ENCODE data around the gene CERS6.
A peak's percentile ranks its signal among the peaks of the same experiment; 100 is the strongest.
"Not testable (repeated sequence)": the region's sequence is repeated elsewhere in the genome, so short reads cannot be mapped to it uniquely, and the experiment has no call there.

CERS6 gene

DNA sequence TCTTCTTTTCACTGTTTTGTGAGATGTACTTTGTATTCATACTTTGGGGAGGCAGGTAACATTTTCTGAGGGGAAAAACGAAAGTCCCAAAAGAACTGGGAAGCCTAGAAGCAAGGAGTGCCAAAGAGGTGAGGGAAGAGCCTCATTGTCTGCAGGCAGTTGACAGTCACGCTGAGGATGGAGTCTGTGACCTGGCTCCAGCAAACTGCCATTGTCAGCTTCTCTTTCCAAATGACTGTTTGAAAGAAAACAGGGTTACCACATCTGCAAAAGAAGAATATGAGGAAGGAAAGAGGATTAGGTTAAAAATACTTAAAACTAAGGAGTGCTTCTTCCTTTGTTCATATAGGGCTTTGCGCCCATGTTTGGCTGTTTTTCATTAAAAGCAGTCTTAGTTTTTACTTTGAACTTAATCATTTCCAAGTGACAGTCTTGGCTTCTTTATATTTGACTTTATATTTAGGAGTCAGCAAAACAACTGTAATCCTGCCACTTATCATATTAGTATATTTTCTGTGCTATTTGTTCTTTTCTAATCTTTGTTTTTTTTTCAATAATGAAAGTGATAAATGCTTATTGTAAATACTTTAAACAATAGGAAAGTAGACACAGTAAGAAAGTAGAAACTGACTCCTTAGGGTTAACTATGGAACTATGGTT lies 35.0 kb downstream of the CERS6 start:
- H3K4me1 ChIP-seq (ENCODE audit: control insufficient read depth, insufficient read depth, low read length) = peaks cover 3% of the 10 kb centered on the region; the same call in 1 of the 2 replicates
- no peaks in the 10 kb centered on the region for H3K9me3 ChIP-seq (ENCODE audit: control insufficient read depth, insufficient read depth, low read depth, low read length)
- H3K4me3 ChIP-seq (ENCODE audit: low read depth, low read length) = no peak overlapping the region
- TF ChIP-seq, protein P1, sequence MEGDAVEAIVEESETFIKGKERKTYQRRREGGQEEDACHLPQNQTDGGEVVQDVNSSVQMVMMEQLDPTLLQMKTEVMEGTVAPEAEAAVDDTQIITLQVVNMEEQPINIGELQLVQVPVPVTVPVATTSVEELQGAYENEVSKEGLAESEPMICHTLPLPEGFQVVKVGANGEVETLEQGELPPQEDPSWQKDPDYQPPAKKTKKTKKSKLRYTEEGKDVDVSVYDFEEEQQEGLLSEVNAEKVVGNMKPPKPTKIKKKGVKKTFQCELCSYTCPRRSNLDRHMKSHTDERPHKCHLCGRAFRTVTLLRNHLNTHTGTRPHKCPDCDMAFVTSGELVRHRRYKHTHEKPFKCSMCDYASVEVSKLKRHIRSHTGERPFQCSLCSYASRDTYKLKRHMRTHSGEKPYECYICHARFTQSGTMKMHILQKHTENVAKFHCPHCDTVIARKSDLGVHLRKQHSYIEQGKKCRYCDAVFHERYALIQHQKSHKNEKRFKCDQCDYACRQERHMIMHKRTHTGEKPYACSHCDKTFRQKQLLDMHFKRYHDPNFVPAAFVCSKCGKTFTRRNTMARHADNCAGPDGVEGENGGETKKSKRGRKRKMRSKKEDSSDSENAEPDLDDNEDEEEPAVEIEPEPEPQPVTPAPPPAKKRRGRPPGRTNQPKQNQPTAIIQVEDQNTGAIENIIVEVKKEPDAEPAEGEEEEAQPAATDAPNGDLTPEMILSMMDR (tag by site-specific recombination; IDR thresholded peaks at IDR 0.05) = no peak
- TF ChIP-seq ZNF792 (tag by site-specific recombination; IDR thresholded peaks at IDR 0.05) (no peak), ZNF394 (tag by site-specific recombination; IDR thresholded peaks at IDR 0.05; ENCODE audit: borderline replicate concordance) (no peak), ZNF146 (tag by site-specific recombination; IDR thresholded peaks at IDR 0.05) (no peak), GLI4 (tag by site-specific recombination; IDR thresholded peaks at IDR 0.05) (no peak), ZNF311 (tag by site-specific recombination; IDR thresholded peaks at IDR 0.05; ENCODE audit: borderline replicate concordance) (no peak), ZNF140 (tag by site-specific recombination; IDR thresholded peaks at IDR 0.05) (no peak), ZNF837 (tag by site-specific recombination; IDR thresholded peaks at IDR 0.05) (no peak), ZNF391 (tag by site-specific recombination; IDR thresholded peaks at IDR 0.05; ENCODE audit: borderline replicate concordance, low read depth) (no peak), ZFHX2 (tag by site-specific recombination; conservative IDR thresholded peaks at IDR 0.05) (no peak), ZNF354C (tag by site-specific recombination; IDR thresholded peaks at IDR 0.05; ENCODE audit: borderline replicate concordance, low read depth) (no peak), ZNF473 (tag by site-specific recombination; IDR thresholded peaks at IDR 0.05) (no peak)
- TF ChIP-seq, protein P2, sequence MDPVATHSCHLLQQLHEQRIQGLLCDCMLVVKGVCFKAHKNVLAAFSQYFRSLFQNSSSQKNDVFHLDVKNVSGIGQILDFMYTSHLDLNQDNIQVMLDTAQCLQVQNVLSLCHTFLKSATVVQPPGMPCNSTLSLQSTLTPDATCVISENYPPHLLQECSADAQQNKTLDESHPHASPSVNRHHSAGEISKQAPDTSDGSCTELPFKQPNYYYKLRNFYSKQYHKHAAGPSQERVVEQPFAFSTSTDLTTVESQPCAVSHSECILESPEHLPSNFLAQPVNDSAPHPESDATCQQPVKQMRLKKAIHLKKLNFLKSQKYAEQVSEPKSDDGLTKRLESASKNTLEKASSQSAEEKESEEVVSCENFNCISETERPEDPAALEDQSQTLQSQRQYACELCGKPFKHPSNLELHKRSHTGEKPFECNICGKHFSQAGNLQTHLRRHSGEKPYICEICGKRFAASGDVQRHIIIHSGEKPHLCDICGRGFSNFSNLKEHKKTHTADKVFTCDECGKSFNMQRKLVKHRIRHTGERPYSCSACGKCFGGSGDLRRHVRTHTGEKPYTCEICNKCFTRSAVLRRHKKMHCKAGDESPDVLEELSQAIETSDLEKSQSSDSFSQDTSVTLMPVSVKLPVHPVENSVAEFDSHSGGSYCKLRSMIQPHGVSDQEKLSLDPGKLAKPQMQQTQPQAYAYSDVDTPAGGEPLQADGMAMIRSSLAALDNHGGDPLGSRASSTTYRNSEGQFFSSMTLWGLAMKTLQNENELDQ (tag by site-specific recombination; IDR thresholded peaks at IDR 0.05; ENCODE audit: low read depth) = no peak
- TF ChIP-seq, protein P3, sequence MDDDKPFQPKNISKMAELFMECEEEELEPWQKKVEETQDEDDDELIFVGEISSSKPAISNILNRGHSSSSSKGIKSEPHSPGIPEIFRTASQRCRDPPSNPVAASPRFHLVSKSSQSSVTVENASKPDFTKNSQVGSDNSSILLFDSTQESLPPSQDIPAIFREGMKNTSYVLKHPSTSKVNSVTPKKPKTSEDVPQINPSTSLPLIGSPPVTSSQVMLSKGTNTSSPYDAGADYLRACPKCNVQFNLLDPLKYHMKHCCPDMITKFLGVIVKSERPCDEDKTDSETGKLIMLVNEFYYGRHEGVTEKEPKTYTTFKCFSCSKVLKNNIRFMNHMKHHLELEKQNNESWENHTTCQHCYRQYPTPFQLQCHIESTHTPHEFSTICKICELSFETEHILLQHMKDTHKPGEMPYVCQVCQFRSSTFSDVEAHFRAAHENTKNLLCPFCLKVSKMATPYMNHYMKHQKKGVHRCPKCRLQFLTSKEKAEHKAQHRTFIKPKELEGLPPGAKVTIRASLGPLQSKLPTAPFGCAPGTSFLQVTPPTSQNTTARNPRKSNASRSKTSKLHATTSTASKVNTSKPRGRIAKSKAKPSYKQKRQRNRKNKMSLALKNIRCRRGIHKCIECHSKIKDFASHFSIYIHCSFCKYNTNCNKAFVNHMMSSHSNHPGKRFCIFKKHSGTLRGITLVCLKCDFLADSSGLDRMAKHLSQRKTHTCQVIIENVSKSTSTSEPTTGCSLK (tag by site-specific recombination; IDR thresholded peaks at IDR 0.05) = no peak
- TF ChIP-seq, protein P4, sequence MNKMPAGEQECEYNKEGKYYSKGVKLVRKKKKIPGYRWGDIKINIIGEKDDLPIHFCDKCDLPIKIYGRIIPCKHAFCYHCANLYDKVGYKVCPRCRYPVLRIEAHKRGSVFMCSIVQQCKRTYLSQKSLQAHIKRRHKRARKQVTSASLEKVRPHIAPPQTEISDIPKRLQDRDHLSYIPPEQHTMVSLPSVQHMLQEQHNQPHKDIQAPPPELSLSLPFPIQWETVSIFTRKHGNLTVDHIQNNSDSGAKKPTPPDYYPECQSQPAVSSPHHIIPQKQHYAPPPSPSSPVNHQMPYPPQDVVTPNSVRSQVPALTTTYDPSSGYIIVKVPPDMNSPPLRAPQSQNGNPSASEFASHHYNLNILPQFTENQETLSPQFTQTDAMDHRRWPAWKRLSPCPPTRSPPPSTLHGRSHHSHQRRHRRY (tag by site-specific recombination; IDR thresholded peaks at IDR 0.05) = no peak
- H3K27ac ChIP-seq (ENCODE audit: extremely low read depth, low read depth, low read length) = no peak overlapping the region
- no peaks in the 10 kb centered on the region for H3K36me3 ChIP-seq (ENCODE audit: control insufficient read depth in 2 of 2, insufficient read depth in 1 of 2, low read length in 2 of 2)
- ChIA-PET POLR2A (no interaction called here), CTCF (interaction anchor here (1.8 kb wide), 1 partner anchor 143 kb away, joined by 4 read pairs; no protein-coding TSS in a partner anchor)

DNA sequence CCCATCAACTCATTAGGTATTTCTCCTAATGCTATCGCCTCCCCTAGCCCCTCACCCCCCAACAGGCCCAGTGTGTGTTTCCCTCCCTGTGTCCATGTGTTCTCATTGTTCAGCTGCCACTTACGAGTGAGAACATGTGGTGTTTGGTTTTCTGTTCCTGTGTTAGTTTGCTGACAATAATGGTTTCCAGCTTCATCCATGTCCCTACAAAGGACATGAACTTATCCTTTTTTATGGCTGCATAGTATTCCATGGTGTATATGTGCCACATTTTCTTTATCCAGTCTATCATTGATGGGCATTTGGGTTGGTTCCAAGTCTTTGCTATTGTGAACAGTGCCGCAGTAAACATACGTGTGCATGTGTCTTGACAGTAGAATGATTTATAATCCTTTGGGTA lies 35.7 kb downstream of the CERS6 start:
- H3K4me1 ChIP-seq (ENCODE audit: control insufficient read depth, insufficient read depth, low read length); H3K9me3 ChIP-seq (ENCODE audit: control insufficient read depth, insufficient read depth, low read depth, low read length); H3K36me3 ChIP-seq (ENCODE audit: control insufficient read depth in 2 of 2, insufficient read depth in 1 of 2, low read length in 2 of 2); POLR2A ChIA-PET; H3K4me3 ChIP-seq (ENCODE audit: low read depth, low read length); H3K27ac ChIP-seq (ENCODE audit: extremely low read depth, low read depth, low read length): not testable (repeated sequence)
- TF ChIP-seq ZNF146 (tag by site-specific recombination; IDR thresholded peaks at IDR 0.05) = peak; percentile 98
- TF ChIP-seq, protein P5, sequence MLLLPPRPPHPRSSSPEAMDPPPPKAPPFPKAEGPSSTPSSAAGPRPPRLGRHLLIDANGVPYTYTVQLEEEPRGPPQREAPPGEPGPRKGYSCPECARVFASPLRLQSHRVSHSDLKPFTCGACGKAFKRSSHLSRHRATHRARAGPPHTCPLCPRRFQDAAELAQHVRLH (tag by site-specific recombination; IDR thresholded peaks at IDR 0.05) = peak; percentile 78
- TF ChIP-seq, protein P6, sequence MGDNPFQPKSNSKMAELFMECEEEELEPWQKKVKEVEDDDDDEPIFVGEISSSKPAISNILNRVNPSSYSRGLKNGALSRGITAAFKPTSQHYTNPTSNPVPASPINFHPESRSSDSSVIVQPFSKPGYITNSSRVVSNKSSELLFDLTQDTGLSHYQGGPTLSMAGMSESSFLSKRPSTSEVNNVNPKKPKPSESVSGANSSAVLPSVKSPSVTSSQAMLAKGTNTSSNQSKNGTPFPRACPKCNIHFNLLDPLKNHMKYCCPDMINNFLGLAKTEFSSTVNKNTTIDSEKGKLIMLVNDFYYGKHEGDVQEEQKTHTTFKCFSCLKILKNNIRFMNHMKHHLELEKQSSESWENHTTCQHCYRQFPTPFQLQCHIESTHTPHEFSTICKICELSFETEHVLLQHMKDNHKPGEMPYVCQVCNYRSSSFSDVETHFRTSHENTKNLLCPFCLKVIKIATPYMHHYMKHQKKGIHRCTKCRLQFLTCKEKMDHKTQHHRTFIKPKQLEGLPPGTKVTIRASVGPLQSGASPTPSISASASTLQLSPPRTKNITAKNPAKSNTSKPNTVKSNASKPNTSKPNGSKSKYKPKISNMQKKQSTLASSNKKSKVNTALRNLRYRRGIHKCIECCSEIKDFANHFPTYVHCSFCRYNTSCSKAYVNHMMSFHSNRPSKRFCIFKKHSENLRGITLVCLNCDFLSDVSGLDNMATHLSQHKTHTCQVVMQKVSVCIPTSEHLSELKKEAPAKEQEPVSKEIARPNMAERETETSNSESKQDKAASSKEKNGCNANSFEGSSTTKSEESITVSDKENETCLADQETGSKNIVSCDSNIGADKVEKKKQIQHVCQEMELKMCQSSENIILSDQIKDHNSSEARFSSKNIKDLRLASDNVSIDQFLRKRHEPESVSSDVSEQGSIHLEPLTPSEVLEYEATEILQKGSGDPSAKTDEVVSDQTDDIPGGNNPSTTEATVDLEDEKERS (tag by site-specific recombination; IDR thresholded peaks at IDR 0.05) = 0 out of 2 replicates have a peak, but pooled peaks have one; percentile 24
- CTCF ChIA-PET = interaction anchor here (1.8 kb wide), 1 partner anchor 143 kb away, joined by 4 read pairs; no protein-coding TSS in a partner anchor
